ENCODE data around the gene ZNHIT2.
"Not testable (repeated sequence)": the region's sequence is repeated elsewhere in the genome, so short reads cannot be mapped to it uniquely, and the experiment has no call there.

- TF ChIP-seq CTCF (IDR thresholded peaks at IDR 0.05); EP300 (IDR thresholded peaks at IDR 0.05; ENCODE audit: low read depth); POLR2AphosphoS5 (IDR thresholded peaks at IDR 0.05): not testable (repeated sequence)
Measured at GRCh38 chr11:65118891-65119669, 1.6 kb upstream of the ZNHIT2 start.
